H54 (cell line): ENCODE measurements around the gene TUSC1.
"Not testable (repeated sequence)": the region's sequence is repeated elsewhere in the genome, so short reads cannot be mapped to it uniquely, and the experiment has no call there.

ENCODE experiments used
- DNase-seq: peaks from one replicate; pipeline ENCODE4 v3.0.0; 2011; ENCODE audit warnings: low spot score, mixed read lengths; ENCODE audit not compliant: insufficient read length
- FAIRE-seq: peaks from 3 replicates; lab custom pipeline; 2011; peaks lifted over from hg19 to GRCh38; lab: Jason Lieb, UNC
- POLR2A ChIP-seq: IDR thresholded peaks from 2 replicates; pipeline ENCODE4 v1.6.1; 2011; ENCODE audit warnings: low read depth, mild to moderate bottlenecking, low read length

Gene TUSC1

DNA sequence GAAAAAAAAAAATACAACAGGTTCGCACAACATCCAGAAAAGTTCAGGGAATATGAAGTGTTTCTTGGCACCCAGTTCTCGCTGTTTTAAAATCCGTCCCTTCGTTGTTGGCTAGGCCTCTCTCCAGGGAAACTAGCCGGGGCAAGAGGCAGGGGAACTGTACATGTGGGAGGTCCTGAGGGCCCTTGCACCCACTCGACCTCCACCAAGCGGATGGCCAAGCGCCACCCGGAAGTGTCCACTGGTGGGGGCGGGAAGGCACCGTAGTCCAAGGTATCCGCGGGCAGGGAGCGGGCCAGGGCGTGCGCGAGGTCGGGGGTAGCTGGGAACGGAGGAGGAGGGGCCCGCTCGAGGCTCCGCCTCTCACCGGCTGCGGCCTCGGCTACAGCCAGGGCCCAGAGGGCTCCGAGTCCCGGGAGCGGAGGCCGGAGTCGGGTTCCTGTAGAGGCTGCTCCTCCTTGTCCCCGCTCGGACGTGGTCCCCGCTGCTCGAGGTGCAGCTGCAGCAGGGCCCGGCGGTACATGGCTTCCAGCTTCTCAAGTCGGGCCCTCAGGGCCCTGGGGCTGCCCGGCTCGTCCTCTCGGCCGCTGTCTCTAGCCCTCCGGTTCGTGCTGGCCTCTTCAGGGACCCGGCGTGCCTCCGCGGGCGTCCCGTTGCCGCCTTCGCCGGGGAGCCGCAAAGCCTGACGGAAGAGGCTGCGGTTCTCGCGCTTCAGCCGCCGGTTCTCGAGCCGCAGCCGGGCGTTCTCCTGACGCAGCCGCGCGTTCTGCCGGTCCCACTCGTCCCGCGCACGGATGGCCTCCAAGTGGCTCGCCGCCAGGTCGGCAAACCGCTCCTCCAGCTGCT is 720 bp downstream of the TUSC1 start:
- peak; percentile 79 for DNase-seq
- TF ChIP-seq POLR2A = peak; percentile 76
- peak; percentile 96 for FAIRE-seq

DNA sequence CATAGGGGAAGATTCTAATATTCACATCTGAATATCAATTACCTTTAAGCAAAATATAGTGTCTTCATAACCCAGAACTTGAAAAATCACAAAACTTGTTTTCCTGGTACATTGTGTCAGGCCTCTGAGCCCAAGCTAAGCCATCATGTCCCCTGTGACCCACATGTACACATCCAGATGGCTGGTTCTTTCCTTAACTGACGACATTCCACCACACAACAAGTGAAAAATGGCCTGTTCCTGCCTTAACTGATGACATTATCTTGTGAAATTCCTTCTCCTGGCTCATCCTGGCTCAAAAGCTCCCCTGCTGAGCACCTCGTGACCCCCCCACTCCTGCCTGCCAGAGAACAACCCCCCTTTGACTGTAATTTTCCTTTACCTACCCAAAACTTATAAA is 2.4 kb downstream of the TUSC1 start:
- FAIRE-seq, DNase-seq: not testable (repeated sequence)

DNA sequence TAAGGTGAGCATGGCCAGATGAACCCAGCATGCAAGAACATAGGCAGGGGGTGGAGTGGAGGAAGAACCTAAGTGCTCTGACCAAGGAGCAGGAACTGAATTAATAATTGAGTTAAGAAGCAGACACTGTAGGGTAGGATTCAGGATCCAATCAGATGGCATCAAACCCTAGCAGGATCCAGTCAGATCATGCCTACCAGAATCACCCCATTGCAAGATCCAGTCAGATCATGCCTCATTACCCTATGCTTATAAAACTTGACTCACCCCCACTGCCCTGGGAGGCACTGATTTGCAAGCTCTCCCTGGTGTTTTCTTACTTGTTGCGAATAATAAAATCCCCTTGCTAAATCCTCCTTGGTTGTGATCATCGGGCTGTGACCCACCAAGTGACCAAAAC is 19.7 kb downstream of the TUSC1 start:
- TF ChIP-seq POLR2A = no peak
- no peak for FAIRE-seq
- DNase-seq = no peak

DNA sequence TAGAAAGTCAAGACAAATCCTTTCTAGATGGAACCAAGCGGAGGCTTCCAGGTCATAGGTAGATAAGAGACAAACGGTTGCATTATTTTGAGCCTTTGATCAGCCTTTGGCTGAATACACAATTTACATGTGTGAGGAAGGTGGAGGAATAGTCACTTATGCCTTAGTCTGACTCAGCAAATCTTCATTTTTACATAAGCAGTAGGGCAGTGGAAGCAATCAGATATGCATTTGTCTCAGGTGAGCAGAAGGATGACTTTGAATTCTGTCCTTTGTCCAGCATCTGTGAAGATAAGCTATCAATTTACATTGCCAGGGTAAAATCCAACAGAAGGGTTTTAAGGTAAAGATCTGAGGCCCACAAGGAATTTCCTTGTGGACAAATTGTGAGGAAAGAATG is 23.8 kb downstream of the TUSC1 start:
- no peak for FAIRE-seq
- no peak for DNase-seq
- TF ChIP-seq POLR2A = no peak

DNA sequence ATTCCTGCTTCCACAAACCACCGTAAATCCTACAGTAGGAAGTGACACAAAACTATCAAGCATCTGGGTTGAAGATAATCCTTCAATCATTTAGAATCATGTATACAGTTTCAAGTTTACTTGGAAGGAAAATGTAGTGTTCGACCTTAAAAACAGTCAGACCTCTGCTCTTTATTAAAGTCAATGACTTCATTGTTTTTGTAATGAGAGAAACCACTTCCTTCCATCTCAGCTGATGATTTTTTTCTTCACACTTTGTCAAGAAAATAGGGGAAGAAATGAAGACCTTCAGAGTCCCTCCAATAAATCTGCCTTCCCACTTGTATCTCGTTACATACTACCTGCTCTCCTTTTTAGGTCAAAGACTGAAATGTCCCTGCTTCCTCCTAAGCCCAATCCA is 30.1 kb downstream of the TUSC1 start:
- FAIRE-seq (no peak), DNase-seq (no peak)
- TF ChIP-seq POLR2A = no peak

DNA sequence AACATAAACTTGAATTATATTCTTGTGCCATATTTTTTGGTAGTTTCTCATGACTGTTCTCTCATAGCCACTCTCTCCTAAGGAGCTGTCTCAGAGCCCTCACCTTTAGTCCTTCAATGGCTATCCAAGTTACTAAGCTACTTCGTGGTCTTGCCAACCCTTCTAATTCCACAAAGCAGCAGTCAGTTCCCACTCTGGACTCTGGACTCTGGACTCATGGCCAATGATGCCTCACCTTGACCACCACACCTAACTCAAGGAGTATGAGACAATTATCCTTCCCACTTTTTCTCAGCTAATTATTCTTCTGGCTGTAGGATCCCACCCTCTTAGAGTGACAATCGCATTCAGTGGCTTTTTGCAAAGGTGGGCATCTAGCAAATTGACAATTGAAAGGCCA is 42.2 kb downstream of the TUSC1 start:
- DNase-seq (no peak), FAIRE-seq (no peak)
- TF ChIP-seq POLR2A = no peak

DNA sequence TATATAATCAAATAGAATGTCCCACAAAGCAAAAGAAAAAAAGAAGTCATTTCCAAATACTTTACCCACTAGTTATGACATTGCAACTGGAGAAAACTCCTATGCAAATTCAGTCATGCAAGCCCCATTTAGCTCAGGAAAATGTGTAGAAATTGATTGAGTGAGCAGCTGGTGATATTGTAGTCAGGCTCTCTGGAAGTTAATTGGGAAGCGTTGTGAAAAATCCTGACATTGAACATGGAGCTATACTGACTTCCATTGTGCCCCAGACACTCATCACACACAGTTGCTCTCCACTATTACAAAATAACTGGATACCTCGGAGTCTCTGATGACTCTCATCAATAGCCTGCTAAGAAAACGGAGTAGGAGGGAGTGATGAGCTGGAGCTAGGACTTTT is 49.0 kb downstream of the TUSC1 start:
- TF ChIP-seq POLR2A = no peak

More for the DNA sequence above, 49.0 kb downstream of the TUSC1 start:
- no peak for DNase-seq
- FAIRE-seq = no peak
